Stomach smooth muscle (tissue), 2 donors: ENCODE measurements around the gene TUT4.

Experiments used
- H3K27ac ChIP-seq: one replicate; pipeline ENCODE4 v1.7.0; 2013; ENCODE audit warnings: mild to moderate bottlenecking, low read length, inconsistent platforms
- H3K27me3 ChIP-seq, 2 donors: one replicate each; pipeline ENCODE4 v1.7.0; 2013; ENCODE audit warnings: low read length in 2 of 2; ENCODE audit not compliant: insufficient read depth in 2 of 2, control insufficient read depth in 1 of 2
- H3K36me3 ChIP-seq, 2 donors: one replicate each; pipeline ENCODE4 v1.7.0; 2013; ENCODE audit warnings: low read length in 2 of 2; ENCODE audit not compliant: control insufficient read depth in 2 of 2, insufficient read depth in 2 of 2
- H3K4me1 ChIP-seq: one replicate; pipeline ENCODE4 v1.7.0; 2013; ENCODE audit warnings: low read length; ENCODE audit not compliant: control insufficient read depth, insufficient read depth
- H3K4me3 ChIP-seq, 2 donors: one replicate each; pipeline ENCODE4 v1.7.0; 2013; ENCODE audit warnings: low read length in 2 of 2
- H3K9ac ChIP-seq, 2 donors: one replicate each; pipeline ENCODE4 v1.7.0; 2013; ENCODE audit warnings: low read length in 2 of 2, mild to moderate bottlenecking in 1 of 2
- H3K9me3 ChIP-seq, 2 donors: one replicate each; pipeline ENCODE4 v1.7.0; 2013; ENCODE audit warnings: low read length in 2 of 2; ENCODE audit not compliant: control insufficient read depth in 2 of 2
- donor health status: healthy.
- donor health status: Pancreatic carcinoma.

TUT4 gene

GRCh38 chr1:52552505-52553361 lies at the start of gene TUT4:
Gene TUT4 (minus strand): TSS chr1:52553092. CDS start chr1:52526280, 26,812 bp downstream.
- Histone ChIP-seq H3K27me3 (no peaks in the 10 kb centered on the region), H3K4me3 (peak within 1 kb of the TSS; percentile 87 to 94), H3K4me1 (peaks cover 4% of the 10 kb centered on the region), H3K9ac (peak within 1 kb of the TSS; percentile 84 to 87), H3K9me3 (no peaks in the 10 kb centered on the region), H3K27ac (peak within 1 kb of the TSS; percentile 65), H3K36me3 (no peaks in the 10 kb centered on the region)

GRCh38 chr1:52601991-52602855 lies 49.3 kb upstream of the TUT4 start, which contains the start of gene GPX7:
Gene GPX7 (plus strand): TSS chr1:52602371. CDS start chr1:52602410, 39 bp downstream.
- H3K9ac ChIP-seq: peak within 1 kb of the TSS; percentile 72 to 93
- no peaks in the 10 kb centered on the region for H3K27me3 ChIP-seq
- no peaks in the 10 kb centered on the region for H3K9me3 ChIP-seq
- H3K4me1 ChIP-seq: peaks cover 27% of the 10 kb centered on the region
- peaks cover 5 to 12% of the 10 kb centered on the region in 2 donors for H3K36me3 ChIP-seq
- H3K27ac ChIP-seq: peak within 1 kb of the TSS; percentile 74
- H3K4me3 ChIP-seq: peak within 1 kb of the TSS; percentile 75 to 76

- Histone ChIP-seq H3K9ac (peak overlapping the region; percentile 72 to 86), H3K4me1 (peaks cover 27% of the 10 kb centered on the region), H3K4me3 (peak overlapping the region; percentile 66 to 76), H3K9me3 (no peaks in the 10 kb centered on the region), H3K27ac (peak overlapping the region; percentile 74), H3K27me3 (no peaks in the 10 kb centered on the region), H3K36me3 (peaks cover 0 to 5% of the 10 kb centered on the region in 2 donors)
These were observed 48.6 kb upstream of the TUT4 start for GRCh38 chr1:52601519-52601918.

- no peak overlapping the region for H3K9ac ChIP-seq
- H3K27ac ChIP-seq: no peak overlapping the region
- no peak overlapping the region for H3K4me3 ChIP-seq
- peaks cover 27% of the 10 kb centered on the region for H3K4me1 ChIP-seq
- H3K27me3 ChIP-seq: no peaks in the 10 kb centered on the region
- H3K9me3 ChIP-seq: no peaks in the 10 kb centered on the region
- H3K36me3 ChIP-seq: no peaks in the 10 kb centered on the region
These were observed 47.8 kb upstream of the TUT4 start for GRCh38 chr1:52600533-52601179.

- Histone ChIP-seq H3K27ac (no peak overlapping the region), H3K4me3 (no peak overlapping the region), H3K9ac (no peak overlapping the region)
These were observed 46.3 kb upstream of the TUT4 start for GRCh38 chr1:52599236-52599635.

GRCh38 chr1:52598729-52599128 lies 45.8 kb upstream of the TUT4 start:
- Histone ChIP-seq H3K9me3 (no peaks in the 10 kb centered on the region), H3K27ac (no peak overlapping the region), H3K9ac (no peak overlapping the region)

More at GRCh38 chr1:52599236-52599635, 46.3 kb upstream of the TUT4 start:
- Histone ChIP-seq H3K4me1 (peaks cover 24% of the 10 kb centered on the region), H3K9me3 (no peaks in the 10 kb centered on the region), H3K27me3 (no peaks in the 10 kb centered on the region), H3K36me3 (no peaks in the 10 kb centered on the region)

GRCh38 chr1:52597912-52598311 lies 45.0 kb upstream of the TUT4 start:
- Histone ChIP-seq H3K36me3 (no peaks in the 10 kb centered on the region), H3K4me1 (peaks cover 12% of the 10 kb centered on the region), H3K27ac (no peak overlapping the region), H3K9me3 (no peaks in the 10 kb centered on the region), H3K4me3 (no peak overlapping the region), H3K9ac (no peak overlapping the region), H3K27me3 (no peaks in the 10 kb centered on the region)

More at GRCh38 chr1:52598729-52599128, 45.8 kb upstream of the TUT4 start:
- H3K4me3 ChIP-seq: no peak overlapping the region
- no peaks in the 10 kb centered on the region for H3K27me3 ChIP-seq
- H3K36me3 ChIP-seq: no peaks in the 10 kb centered on the region
- peaks cover 20% of the 10 kb centered on the region for H3K4me1 ChIP-seq

GRCh38 chr1:52595061-52595460 lies 42.2 kb upstream of the TUT4 start:
- Histone ChIP-seq H3K9me3 (no peaks in the 10 kb centered on the region), H3K27ac (no peak overlapping the region), H3K9ac (no peak overlapping the region), H3K27me3 (no peaks in the 10 kb centered on the region), H3K36me3 (no peaks in the 10 kb centered on the region), H3K4me1 (no peaks in the 10 kb centered on the region), H3K4me3 (no peak overlapping the region)

GRCh38 chr1:52593495-52593894 lies 40.6 kb upstream of the TUT4 start:
- H3K27me3 ChIP-seq: no peaks in the 10 kb centered on the region
- H3K4me1 ChIP-seq: no peaks in the 10 kb centered on the region
- no peak overlapping the region for H3K4me3 ChIP-seq
- no peaks in the 10 kb centered on the region for H3K9me3 ChIP-seq
- H3K27ac ChIP-seq: no peak overlapping the region
- no peak overlapping the region for H3K9ac ChIP-seq
- no peaks in the 10 kb centered on the region for H3K36me3 ChIP-seq

- Histone ChIP-seq H3K9ac (no peak overlapping the region), H3K27ac (no peak overlapping the region), H3K27me3 (no peaks in the 10 kb centered on the region), H3K9me3 (no peaks in the 10 kb centered on the region), H3K36me3 (no peaks in the 10 kb centered on the region), H3K4me1 (no peaks in the 10 kb centered on the region), H3K4me3 (no peak overlapping the region)
These were observed 39.9 kb upstream of the TUT4 start for GRCh38 chr1:52592637-52593323.
